Measurements from ENCODE around the gene BTBD9.

DNA sequence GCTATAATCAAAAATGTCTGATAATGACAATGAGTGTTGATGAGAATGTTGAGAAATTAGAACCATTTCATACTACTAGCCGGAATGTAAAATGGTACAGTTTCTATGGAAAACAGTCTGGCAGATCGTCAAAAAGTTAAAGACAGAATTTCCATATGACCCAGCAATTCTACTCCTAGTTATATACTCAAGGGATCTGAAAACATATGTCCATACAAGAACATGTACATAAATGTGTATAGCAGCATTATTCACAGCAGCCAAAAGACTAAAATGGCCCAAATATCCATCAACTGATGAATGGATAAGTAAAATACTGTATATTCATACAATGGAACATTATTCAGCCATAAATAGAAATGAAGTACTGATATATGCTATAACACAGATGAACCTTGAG lies 236.2 kb downstream of the BTBD9 start:
- TF ChIP-seq EZH2 (IDR thresholded peaks at IDR 0.05; ENCODE audit: borderline replicate concordance, insufficient read depth, low read depth, low read length, poor library complexity, severe bottlenecking) (no peak), CTCF (IDR thresholded peaks at IDR 0.05) (no peak)

All from B cell (primary cell).